H1 (cell line): ENCODE data around the gene CEBPB. TPM values are rescaled to one million over a fixed set of nuclear protein-coding genes. Genes with fewer than 3 reads are reported as not detected.

ENCODE experiments used
- CTCF ChIA-PET: fragments of 300-600 bp; sonication (Branson Sonifier 250); formaldehyde crosslinking; loops from one replicate; lab custom pipeline; 2021; ENCODE audit not compliant: partially characterized antibody; lab: Charles Lee
- POLR2A ChIA-PET: fragments of 300-600 bp; sonication (Branson Sonifier 250); formaldehyde crosslinking; loops from one replicate; lab custom pipeline; 2021; ENCODE audit warnings: inconsistent platforms; ENCODE audit not compliant: partially characterized antibody; lab: Charles Lee
- DNase-seq, 2 experiments: peaks; one replicate each; pipeline versions ENCODE4 v3.0.0 to v3.0.0-alpha.2; 2010 to 2022; ENCODE audit warnings: low spot score in 2 of 2, low read depth in 1 of 2, mixed read lengths in 1 of 2
- FAIRE-seq: peaks from 2 replicates; lab custom pipeline; 2011; peaks lifted over from hg19 to GRCh38; lab: Jason Lieb, UNC
- H2AFZ ChIP-seq: 2 replicates; pipeline ENCODE4 v1.8.1; 2012; ENCODE audit warnings: low read length, inconsistent platforms
- H2AK5ac ChIP-seq: 2 replicates; pipeline ENCODE4 v1.6.1; 2013; ENCODE audit warnings: low read depth, low read length
- H2BK120ac ChIP-seq: replicated peaks from 2 replicates; pipeline ENCODE3; 2013; ENCODE audit warnings: low read depth, low read length, inconsistent platforms
- H2BK12ac ChIP-seq: 2 replicates; pipeline ENCODE4 v1.6.1; 2013; ENCODE audit warnings: low read depth, low read length
- H2BK15ac ChIP-seq: 2 replicates; pipeline ENCODE4 v1.6.1; 2013; ENCODE audit warnings: low read length
- H2BK20ac ChIP-seq: 2 replicates; pipeline ENCODE4 v1.6.1; 2013; ENCODE audit warnings: low read length
- H2BK5ac ChIP-seq: 2 replicates; pipeline ENCODE4 v1.6.1; 2013; ENCODE audit warnings: low read depth, low read length
- H3K14ac ChIP-seq: 2 replicates; pipeline ENCODE4 v1.6.1; 2013; ENCODE audit warnings: inconsistent platforms; ENCODE audit not compliant: insufficient read length
- H3K18ac ChIP-seq: 2 replicates; pipeline ENCODE4 v1.6.1; 2013; ENCODE audit warnings: low read length; ENCODE audit errors: extremely low read depth
- H3K23ac ChIP-seq: 2 replicates; pipeline ENCODE4 v1.6.1; 2013; ENCODE audit warnings: inconsistent platforms; ENCODE audit not compliant: insufficient read length
- H3K23me2 ChIP-seq: 2 replicates; pipeline ENCODE4 v1.6.1; 2013; ENCODE audit warnings: low read depth, low read length
- H3K27ac ChIP-seq: 2 replicates; pipeline ENCODE4 v1.6.1; 2011; ENCODE audit warnings: low read depth, low read length, inconsistent platforms
- H3K27me3 ChIP-seq, 4 experiments: replicated peaks in 1 of 4; 1 replicate in 1 of 4; 2 replicates in 3 of 4; pipeline versions ENCODE4 v1.6.1 to v1.8.1; 2011 to 2013; ENCODE audit warnings: low read length in 3 of 4, mild to moderate bottlenecking in 3 of 4, inconsistent platforms in 2 of 4, mixed read lengths in 2 of 4, moderate library complexity in 1 of 4; ENCODE audit not compliant: control insufficient read depth in 3 of 4, insufficient read depth in 3 of 4; ENCODE audit errors: extremely low read depth in 1 of 4
- H3K36me3 ChIP-seq, 4 experiments: 2 replicates each; pipeline versions ENCODE4 v1.6.1 to v1.8.1; 2011 to 2013; ENCODE audit warnings: mild to moderate bottlenecking in 4 of 4, low read length in 3 of 4, moderate library complexity in 2 of 4, control low read depth in 1 of 4, inconsistent platforms in 1 of 4; ENCODE audit not compliant: insufficient read depth in 4 of 4, control insufficient read depth in 2 of 4
- H3K4ac ChIP-seq: replicated peaks from 2 replicates; pipeline ENCODE3; 2013; ENCODE audit warnings: low read length, low read depth, mixed read lengths, inconsistent platforms; ENCODE audit not compliant: insufficient read length
- H3K4me1 ChIP-seq, 4 experiments: replicated peaks in 1 of 4; 1 replicate in 1 of 4; 2 replicates in 3 of 4; pipeline versions ENCODE4 v1.6.1 to v1.8.1; 2011 to 2013; ENCODE audit warnings: low read length in 3 of 4, inconsistent platforms in 2 of 4, mixed read lengths in 1 of 4; ENCODE audit not compliant: insufficient read depth in 4 of 4, control insufficient read depth in 3 of 4
- H3K4me2 ChIP-seq, 2 experiments: 2 replicates each; pipeline versions ENCODE4 v1.6.1 to v1.8.1; 2011 to 2013; ENCODE audit warnings: low read depth in 2 of 2, low read length in 2 of 2, control low read depth in 1 of 2, inconsistent platforms in 1 of 2, mild to moderate bottlenecking in 1 of 2; ENCODE audit not compliant: insufficient read depth in 1 of 2
- H3K4me3 ChIP-seq, 4 experiments: fragments of 200-600, 300-600 bp in 1 of 4; sonication (generic), shearing (Covaris generic), sonication (Bioruptor Twin) in 1 of 4; 2 replicates each; pipeline versions ENCODE4 v1.5.1 to v1.8.1; 2011 to 2016; ENCODE audit warnings: low read length in 4 of 4, low read depth in 3 of 4, control low read depth in 2 of 4, inconsistent platforms in 2 of 4, mild to moderate bottlenecking in 2 of 4, mixed read lengths in 1 of 4, moderate library complexity in 1 of 4; ENCODE audit not compliant: insufficient read depth in 2 of 4; ENCODE audit errors: extremely low read depth in 1 of 4
- H3K56ac ChIP-seq: replicated peaks from 2 replicates; pipeline ENCODE3; 2013; ENCODE audit warnings: low read depth, mild to moderate bottlenecking, mixed read lengths, low read length, inconsistent platforms; ENCODE audit not compliant: insufficient read length
- H3K79me1 ChIP-seq: 2 replicates; pipeline ENCODE4 v1.6.1; 2013; ENCODE audit warnings: low read depth, low read length, control low read depth
- H3K79me2 ChIP-seq, 2 experiments: 2 replicates each; pipeline versions ENCODE4 v1.6.1 to v1.8.1; 2012 to 2013; ENCODE audit warnings: low read length in 2 of 2, mild to moderate bottlenecking in 2 of 2, inconsistent platforms in 1 of 2; ENCODE audit not compliant: insufficient read depth in 2 of 2, control insufficient read depth in 1 of 2
- H3K9ac ChIP-seq, 4 experiments: replicated peaks in 1 of 4; 1 replicate in 1 of 4; 2 replicates in 3 of 4; pipeline versions ENCODE4 v1.6.1 to v1.8.1; 2011 to 2013; ENCODE audit warnings: low read depth in 3 of 4, low read length in 3 of 4, control low read depth in 2 of 4, mild to moderate bottlenecking in 2 of 4, moderate library complexity in 2 of 4, inconsistent platforms in 1 of 4; ENCODE audit errors: extremely low read depth in 1 of 4
- H3K9me3 ChIP-seq, 2 experiments: 2 replicates each; pipeline versions ENCODE4 v1.6.1 to v1.8.1; 2012 to 2013; ENCODE audit warnings: mild to moderate bottlenecking in 2 of 2, moderate library complexity in 2 of 2, control low read depth in 1 of 2, inconsistent platforms in 1 of 2, low read depth in 1 of 2, low read length in 1 of 2, mixed read lengths in 1 of 2; ENCODE audit not compliant: insufficient read depth in 2 of 2
- H4K20me1 ChIP-seq, 2 experiments: replicated peaks in 1 of 2; 2 replicates each; pipeline versions ENCODE3 to v1.8.1; 2011 to 2013; ENCODE audit warnings: inconsistent platforms in 2 of 2, low read length in 2 of 2, mild to moderate bottlenecking in 1 of 2; ENCODE audit not compliant: insufficient read depth in 2 of 2, control insufficient read depth in 1 of 2
- H4K5ac ChIP-seq: 2 replicates; pipeline ENCODE4 v1.6.1; 2013; ENCODE audit warnings: low read length, low read depth, mixed read lengths, inconsistent platforms; ENCODE audit not compliant: insufficient read length
- H4K8ac ChIP-seq: 2 replicates; pipeline ENCODE4 v1.8.0; 2013; ENCODE audit warnings: mild to moderate bottlenecking, moderate library complexity, low read length, inconsistent platforms; ENCODE audit not compliant: insufficient read depth; ENCODE audit errors: extremely low read depth
- H4K91ac ChIP-seq: replicated peaks from 2 replicates; pipeline ENCODE3; 2013; ENCODE audit warnings: low read length, mixed read lengths, inconsistent platforms; ENCODE audit not compliant: insufficient read length
- ASH2L ChIP-seq: fragments of 200-600, 300-600 bp; sonication (generic); IDR thresholded peaks from one replicate; pipeline ENCODE4 v1.7.1; 2017; ENCODE audit warnings: low read length
- CTCF ChIP-seq, 3 experiments: IDR thresholded peaks; 1 replicate in 2 of 3; 2 replicates in 1 of 3; pipeline versions ENCODE4 v1.5.1 to v1.6.1; 2011; ENCODE audit warnings: low read length in 3 of 3, mild to moderate bottlenecking in 3 of 3, inconsistent platforms in 2 of 3, low read depth in 1 of 3, moderate library complexity in 1 of 3; ENCODE audit not compliant: insufficient read depth in 1 of 3; ENCODE audit errors: control extremely low read depth in 1 of 3
- GTF2F1 ChIP-seq: IDR thresholded peaks from 2 replicates; pipeline ENCODE4 v1.6.1; 2012; ENCODE audit warnings: low read depth, low read length, improper control_type of control experiment, borderline replicate concordance
- HDAC2 ChIP-seq, 2 experiments: fragments of 300-600 bp in 1 of 2; sonication (generic) in 1 of 2; IDR thresholded peaks; 2 replicates each; pipeline ENCODE4 v1.6.1; 2011 to 2012; ENCODE audit warnings: low read depth in 2 of 2, low read length in 2 of 2, mild to moderate bottlenecking in 2 of 2, moderate library complexity in 2 of 2, borderline replicate concordance in 1 of 2, inconsistent platforms in 1 of 2
- NANOG ChIP-seq: IDR thresholded peaks from 2 replicates; pipeline ENCODE4 v1.6.1; 2011; ENCODE audit warnings: low read length, low read depth, mild to moderate bottlenecking, inconsistent platforms; ENCODE audit not compliant: insufficient read depth, poor library complexity, severe bottlenecking
- POLR2A ChIP-seq, 2 experiments: IDR thresholded peaks; 1 replicate in 1 of 2; 2 replicates in 1 of 2; pipeline ENCODE4 v1.6.1; 2011; ENCODE audit warnings: low read depth in 2 of 2, low read length in 2 of 2, mild to moderate bottlenecking in 2 of 2; ENCODE audit errors: control extremely low read depth in 1 of 2
- ZNF274 ChIP-seq: IDR thresholded peaks from 2 replicates; pipeline ENCODE4 v1.7.0; 2012; ENCODE audit warnings: low read length, borderline replicate concordance; ENCODE audit errors: extremely low read depth
- WGBS, 2 experiments: shearing (Covaris generic) in 1 of 2; methylation state at CpG; one replicate each; pipeline versions ENCODE4 v1.1.6 to v1.1.7; 2013 to 2015; ENCODE audit warnings: low lambda C conversion rate in 2 of 2, mixed read lengths in 2 of 2, inconsistent platforms in 1 of 2, low coverage in 1 of 2, missing lambda C conversion rate in 1 of 2; ENCODE audit not compliant: insufficient replicate concordance in 2 of 2, insufficient coverage in 1 of 2, insufficient read length in 1 of 2; ENCODE audit errors: extremely low coverage in 1 of 2, missing lambda C conversion rate in 1 of 2; 5-methylcytosine and 5-hydroxymethylcytosine counted together
- polyA plus RNA-seq, 7 experiments: library from polyadenylated mRNA; depleted of rRNA in 3 of 7; stranded (reverse) in 5 of 7; unstranded in 2 of 7; fragments of >200 nt in 5 of 7; fragments of 200-250 nt in 2 of 7; gene quantifications; 1 replicate in 5 of 7; 2 replicates in 1 of 7; 4 replicates in 1 of 7; pipeline versions ENCODE4 v1.2.1 to v1.2.3, GENCODE V29; 2011 to 2013; ENCODE audit warnings: missing spikeins in 2 of 7, mixed read lengths in 2 of 7
- total RNA-seq: library from RNA; stranded (reverse); fragmentation: NEBNext Ultra II Directional; extraction: Animal tissue kit (Norgen Biotek cat#: 25700); gene quantifications from 2 replicates; pipeline ENCODE4 v1.2.1, GENCODE V29; 2021
- TF ChIP-seq, protein P1 (sequence below): IDR thresholded peaks from 2 replicates; pipeline ENCODE4 v1.6.1; 2012; ENCODE audit warnings: low read length, inconsistent platforms

The CEBPB gene
- total and polyA plus RNA-seq, 2 of the 8 experiments (the other 6 are each of a cell fraction or from before 2014, with no cell fraction given), result 7.1 to 24.1 TPM

- Histone ChIP-seq H4K91ac (no peak overlapping the region), H3K27me3 (no peaks in the 10 kb centered on the region; a peak in 1 of 7 replicates), H2AK5ac (no peak overlapping the region), H3K23ac (no peak overlapping the region), H3K56ac (no peak overlapping the region), H3K79me1 (no peaks in the 10 kb centered on the region), H2BK120ac (no peak overlapping the region), H3K14ac (no peak overlapping the region), H3K4me1 (peaks cover 0 to 5% (median 0%) of the 10 kb centered on the region in 4 experiments; a peak in 1 of 7 replicates), H2BK15ac (no peak overlapping the region), H3K9me3 (no peaks in the 10 kb centered on the region), H3K4me3 (no peak overlapping the region), H4K5ac (no peak overlapping the region), H3K9ac (no peak overlapping the region), H3K23me2 (no peaks in the 10 kb centered on the region; the same call in 1 of the 2 replicates), H3K4me2 (no peak overlapping the region), H4K8ac (no peak overlapping the region), H3K79me2 (no peaks in the 10 kb centered on the region), H4K20me1 (no peaks in the 10 kb centered on the region), H2BK5ac (no peak overlapping the region), H2BK12ac (no peak overlapping the region), H3K18ac (no peak overlapping the region), H2BK20ac (no peak overlapping the region), H3K36me3 (no peaks in the 10 kb centered on the region), H3K27ac (no peak overlapping the region), H2AFZ (no peak overlapping the region), H3K4ac (no peak overlapping the region)
- 87% methylated on average over 3 of the region's 7 CpGs; no CpG with 5 or more reads in 1 of the 2 experiments for WGBS, 2 experiments
- FAIRE-seq (no peak), DNase-seq (no peak)
- ChIA-PET POLR2A (interaction anchor here (1.1 to 2.0 kb wide), 2 partner anchors 11 to 23 kb away, joined by 3 to 8 read pairs; partner anchors contain the start of gene CEBPB), CTCF (interaction anchor here (0.6 to 1.4 kb wide), 6 partner anchors 11 to 220 kb away, joined by 3 to 4 read pairs (median 3); no protein-coding TSS in a partner anchor)
- TF ChIP-seq GTF2F1 (no peak), NANOG (no peak), CTCF (IDR thresholded peaks at IDR 0.05; ENCODE audit: control extremely low read depth in 1 of 3, insufficient read depth in 1 of 3, low read depth in 1 of 3, low read length in 3 of 3) (no peak), ZNF274 (no peak), HDAC2 (IDR thresholded peaks at IDR 0.05; ENCODE audit: borderline replicate concordance in 1 of 2, low read depth in 2 of 2, low read length in 2 of 2) (no peak), POLR2A (IDR thresholded peaks at IDR 0.05; ENCODE audit: control extremely low read depth in 1 of 2, low read depth in 2 of 2, low read length in 2 of 2) (no peak), ASH2L (no peak)
- TF ChIP-seq, protein P1, sequence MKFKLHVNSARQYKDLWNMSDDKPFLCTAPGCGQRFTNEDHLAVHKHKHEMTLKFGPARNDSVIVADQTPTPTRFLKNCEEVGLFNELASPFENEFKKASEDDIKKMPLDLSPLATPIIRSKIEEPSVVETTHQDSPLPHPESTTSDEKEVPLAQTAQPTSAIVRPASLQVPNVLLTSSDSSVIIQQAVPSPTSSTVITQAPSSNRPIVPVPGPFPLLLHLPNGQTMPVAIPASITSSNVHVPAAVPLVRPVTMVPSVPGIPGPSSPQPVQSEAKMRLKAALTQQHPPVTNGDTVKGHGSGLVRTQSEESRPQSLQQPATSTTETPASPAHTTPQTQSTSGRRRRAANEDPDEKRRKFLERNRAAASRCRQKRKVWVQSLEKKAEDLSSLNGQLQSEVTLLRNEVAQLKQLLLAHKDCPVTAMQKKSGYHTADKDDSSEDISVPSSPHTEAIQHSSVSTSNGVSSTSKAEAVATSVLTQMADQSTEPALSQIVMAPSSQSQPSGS, result no peak
These were observed 23.0 kb downstream of the CEBPB start for GRCh38 chr20:50213531-50214106.
